Thymus (tissue), 14 donors: Measurements from ENCODE around the gene CCNL1. TPM values are rescaled to one million over a fixed set of nuclear protein-coding genes. Genes with fewer than 3 reads are reported as not detected.
"Not testable (repeated sequence)": the region's sequence is repeated elsewhere in the genome, so short reads cannot be mapped to it uniquely, and the experiment has no call there.

Source experiments
- DNase-seq, 9 donors: peaks; one replicate each; pipeline ENCODE4 v3.0.0-alpha.2; 2013; ENCODE audit warnings: low spot score in 9 of 9, low read depth in 6 of 9, missing footprints in 1 of 9
- H3K27ac ChIP-seq, 2 donors: one replicate each; pipeline ENCODE4 v1.5.1; 2013; ENCODE audit warnings: control low read depth in 1 of 2, low read depth in 1 of 2, low read length in 1 of 2, mild to moderate bottlenecking in 1 of 2, moderate library complexity in 1 of 2
- H3K27me3 ChIP-seq, 2 donors: one replicate each; pipeline ENCODE4 v1.5.1; 2013; ENCODE audit warnings: low read length in 1 of 2; ENCODE audit not compliant: control insufficient read depth in 2 of 2, insufficient read depth in 1 of 2
- H3K36me3 ChIP-seq, 2 donors: one replicate each; pipeline ENCODE4 v1.5.1; 2013; ENCODE audit warnings: low read length in 1 of 2, mild to moderate bottlenecking in 1 of 2, moderate library complexity in 1 of 2; ENCODE audit not compliant: control insufficient read depth in 2 of 2, insufficient read depth in 2 of 2
- H3K4me1 ChIP-seq, 2 donors: one replicate each; pipeline ENCODE4 v1.5.1; 2013; ENCODE audit warnings: low read length in 2 of 2; ENCODE audit not compliant: control insufficient read depth in 2 of 2, insufficient read depth in 2 of 2
- H3K4me3 ChIP-seq, 2 donors: one replicate each; pipeline ENCODE4 v1.5.1; 2013; ENCODE audit warnings: low read length in 2 of 2, control low read depth in 1 of 2, mild to moderate bottlenecking in 1 of 2
- H3K9me3 ChIP-seq, 2 donors: one replicate each; pipeline ENCODE4 v1.5.1; 2013; ENCODE audit warnings: low read length in 1 of 2, mild to moderate bottlenecking in 1 of 2; ENCODE audit not compliant: control insufficient read depth in 2 of 2, insufficient read depth in 1 of 2
- WGBS: extraction: QIAGEN DNeasy Blood & Tissue Kit; methylation state at CpG from one replicate; pipeline ENCODE4 v1.1.7; 2013; 5-methylcytosine and 5-hydroxymethylcytosine counted together
- long read RNA-seq, 10 donors: transcript quantifications; one replicate each; lab custom pipeline, GENCODE V29; 2026
- polyA plus RNA-seq: library from polyadenylated mRNA; stranded (reverse); fragments of 200-250 nt; gene quantifications from one replicate; pipeline ENCODE4 v1.2.3, GENCODE V29; 2013
- total RNA-seq: library from RNA; stranded (reverse); fragments of 120-200 nt; gene quantifications from one replicate; pipeline ENCODE4 v1.2.4, GENCODE V29; 2013
- donor health status: healthy.

CCNL1 gene
- total RNA-seq (247 TPM), polyA plus RNA-seq (248 TPM)
- long read RNA-seq, donor 1, partial matches to known transcripts = 0 of 6 reads
- long read RNA-seq, donor 1, other reads (novel, unspliced or antisense) = 0 of 6 reads
- long read RNA-seq, donor 2, full-length matches to known transcripts = 71 of 102 reads
- long read RNA-seq, donor 2, partial matches to known transcripts = 31 of 102 reads
- long read RNA-seq, donor 2, other reads (novel, unspliced or antisense) = 0 of 102 reads
- long read RNA-seq, donor 3, full-length matches to known transcripts = 72 of 148 reads
- long read RNA-seq, donor 3, partial matches to known transcripts = 76 of 148 reads
- long read RNA-seq, donor 3, other reads (novel, unspliced or antisense) = 0 of 148 reads
- long read RNA-seq, donor 4, full-length matches to known transcripts = 29 of 29 reads
- long read RNA-seq, donor 4, partial matches to known transcripts = 0 of 29 reads
- long read RNA-seq, donor 4, other reads (novel, unspliced or antisense) = 0 of 29 reads
- long read RNA-seq, donor 5, full-length matches to known transcripts = 64 of 94 reads
- long read RNA-seq, donor 5, partial matches to known transcripts = 30 of 94 reads
- long read RNA-seq, donor 5, other reads (novel, unspliced or antisense) = 0 of 94 reads
- long read RNA-seq, donor 6, full-length matches to known transcripts = 39 of 54 reads
- long read RNA-seq, donor 6, partial matches to known transcripts = 15 of 54 reads
- long read RNA-seq, donor 6, other reads (novel, unspliced or antisense) = 0 of 54 reads
- long read RNA-seq, donor 7, full-length matches to known transcripts = 36 of 42 reads
- long read RNA-seq, donor 7, partial matches to known transcripts = 6 of 42 reads
- long read RNA-seq, donor 7, other reads (novel, unspliced or antisense) = 0 of 42 reads
- long read RNA-seq, donor 8, full-length matches to known transcripts = 16 of 16 reads
- long read RNA-seq, donor 8, partial matches to known transcripts = 0 of 16 reads
- long read RNA-seq, donor 8, other reads (novel, unspliced or antisense) = 0 of 16 reads
- long read RNA-seq, donor 9, full-length matches to known transcripts = 28 of 28 reads
- long read RNA-seq, donor 9, partial matches to known transcripts = 0 of 28 reads
- long read RNA-seq, donor 9, other reads (novel, unspliced or antisense) = 0 of 28 reads
- long read RNA-seq, donor 10, full-length matches to known transcripts = 26 of 53 reads
- long read RNA-seq, donor 10, partial matches to known transcripts = 27 of 53 reads
- long read RNA-seq, donor 10, other reads (novel, unspliced or antisense) = 0 of 53 reads

DNA sequence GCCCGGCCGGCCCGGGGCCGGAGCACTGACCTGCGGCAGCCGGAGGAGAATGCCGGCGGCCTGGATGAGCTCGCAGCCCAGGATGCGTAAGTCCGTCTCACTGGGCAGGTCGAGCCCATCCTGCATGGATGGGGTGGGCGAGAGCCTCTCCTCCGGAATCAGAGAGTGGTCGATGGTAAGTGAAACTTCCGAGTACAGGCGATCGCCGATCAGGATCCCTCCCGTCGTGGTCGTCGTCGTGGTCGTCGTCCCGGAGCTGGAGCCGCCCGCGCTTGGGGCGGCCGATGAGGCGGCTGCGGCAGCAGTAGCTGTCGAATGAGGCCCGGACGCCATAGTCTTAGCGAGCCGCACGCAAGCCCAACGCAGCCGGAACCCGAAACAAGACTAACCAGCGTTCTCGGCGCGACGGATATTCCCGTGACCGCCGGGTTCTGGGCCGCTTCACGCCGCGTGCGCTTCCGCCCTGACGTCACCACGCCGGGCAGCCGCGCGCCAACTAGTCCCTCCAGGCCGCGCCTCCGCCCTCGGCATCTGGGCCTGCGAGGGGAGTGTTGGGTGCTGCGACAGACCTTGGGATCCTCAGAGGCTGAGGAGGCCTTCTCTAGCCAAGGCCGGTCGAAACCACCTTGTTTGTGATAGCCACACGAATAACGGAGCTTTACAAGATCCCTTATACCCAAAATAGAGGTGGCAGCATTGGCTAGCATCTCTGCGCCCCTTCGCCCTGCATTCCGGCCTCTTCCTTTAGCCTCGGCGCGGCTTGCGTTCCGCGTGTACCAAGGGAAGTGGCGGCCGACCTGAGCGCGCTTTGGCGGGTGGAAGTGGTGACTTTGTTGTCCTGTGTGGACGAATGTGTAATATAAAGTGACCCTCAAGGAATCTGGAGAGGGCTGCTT is at the start of gene CCNL1:
TSS of gene CCNL1 (minus strand) at position 386 of the 896 bp plus-strand sequence. CDS start at position 333, 53 bp downstream.
- peaks cover 10 to 11% of the 10 kb centered on the region in 2 donors for H3K4me1 ChIP-seq
- peak within 1 kb of the TSS; percentile 86 to 93 for H3K4me3 ChIP-seq
- H3K27ac ChIP-seq = peak within 1 kb of the TSS; percentile 100
- peaks cover 0 to 35% of the 10 kb centered on the region in 2 donors for H3K36me3 ChIP-seq
- under 1% methylated on average over 88 of the region's 88 CpGs for WGBS
- H3K27me3 ChIP-seq = no peaks in the 10 kb centered on the region
- DNase-seq = peak; percentile 85 to 99 (median 97)
- H3K9me3 ChIP-seq = no peaks in the 10 kb centered on the region

- WGBS = 94% methylated on average over 1 of the region's 1 CpG
- H3K27me3 ChIP-seq = no peaks in the 10 kb centered on the region
- no peaks in the 10 kb centered on the region for H3K9me3 ChIP-seq
Observed at GRCh38 chr3:157204880-157205279, 44.9 kb upstream of the CCNL1 start.

GRCh38 chr3:157204431-157204830 is 44.5 kb upstream of the CCNL1 start:
- H3K27me3 ChIP-seq = no peaks in the 10 kb centered on the region
- H3K4me1 ChIP-seq = no peaks in the 10 kb centered on the region
- H3K36me3 ChIP-seq = no peaks in the 10 kb centered on the region
- DNase-seq = peak in 1 of 9 donors; percentile 13
- WGBS = 63% methylated on average over 1 of the region's 1 CpG
- no peak overlapping the region for H3K27ac ChIP-seq
- H3K4me3 ChIP-seq = no peak overlapping the region
- H3K9me3 ChIP-seq = no peaks in the 10 kb centered on the region

More at GRCh38 chr3:157204880-157205279, 44.9 kb upstream of the CCNL1 start:
- no peak overlapping the region for H3K27ac ChIP-seq
- no peaks in the 10 kb centered on the region for H3K36me3 ChIP-seq
- H3K4me1 ChIP-seq = no peaks in the 10 kb centered on the region
- DNase-seq = no peak
- no peak overlapping the region for H3K4me3 ChIP-seq

- 74% methylated on average over 6 of the region's 6 CpGs for WGBS
- peak in 7 of 9 donors; percentile 8 to 58 (median 12) for DNase-seq
Observed at GRCh38 chr3:157201648-157202278, 41.8 kb upstream of the CCNL1 start.

DNA sequence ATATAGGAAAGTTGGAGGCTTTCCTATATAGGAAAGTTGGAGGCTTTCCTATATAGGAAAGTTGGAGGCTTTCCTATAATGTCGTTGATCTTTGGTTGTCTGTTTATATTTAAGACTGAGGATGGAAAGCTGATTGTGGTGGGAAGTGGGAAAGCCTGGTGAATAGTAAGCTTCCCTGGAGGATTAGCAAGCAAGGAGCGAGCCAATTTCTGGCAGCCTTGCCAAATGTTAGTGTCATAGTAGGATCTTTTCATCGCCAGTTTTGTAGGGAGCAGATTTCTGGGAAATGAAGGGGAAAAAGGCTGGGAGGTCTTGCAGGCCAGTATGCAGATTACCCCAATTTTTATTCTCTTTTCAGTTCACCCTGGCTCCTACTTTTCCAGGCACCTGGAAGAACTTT is 39.9 kb upstream of the CCNL1 start:
- Histone ChIP-seq H3K27me3 (no peaks in the 10 kb centered on the region), H3K27ac (no peak overlapping the region), H3K36me3 (no peaks in the 10 kb centered on the region), H3K4me3 (no peak overlapping the region), H3K4me1 (no peaks in the 10 kb centered on the region), H3K9me3 (no peaks in the 10 kb centered on the region)
- no peak for DNase-seq
- WGBS = 91% methylated on average over 3 of the region's 3 CpGs

More at GRCh38 chr3:157201648-157202278, 41.8 kb upstream of the CCNL1 start:
- no peak overlapping the region for H3K27ac ChIP-seq
- H3K36me3 ChIP-seq = no peaks in the 10 kb centered on the region
- no peaks in the 10 kb centered on the region for H3K9me3 ChIP-seq
- H3K4me3 ChIP-seq = no peak overlapping the region
- H3K4me1 ChIP-seq = no peaks in the 10 kb centered on the region
- no peaks in the 10 kb centered on the region for H3K27me3 ChIP-seq

DNA sequence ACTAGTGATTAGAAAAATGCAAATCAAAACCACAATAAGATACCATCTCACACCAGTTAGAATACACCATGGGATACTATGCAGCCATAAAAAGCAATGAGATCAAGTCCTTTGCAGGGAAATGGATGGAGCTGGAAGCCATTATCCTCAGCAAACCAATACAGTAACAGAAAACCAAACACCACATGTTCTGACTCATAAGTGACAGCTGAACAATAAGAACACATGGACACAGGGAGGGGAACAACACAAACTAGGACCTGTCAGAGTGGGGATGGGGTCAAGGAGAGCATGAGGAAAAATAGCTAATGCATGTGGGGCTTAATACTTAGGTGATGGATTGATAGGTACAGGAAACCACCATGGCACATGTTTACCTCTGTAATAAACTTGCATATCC is 36.0 kb upstream of the CCNL1 start:
- H3K9me3 ChIP-seq = no peaks in the 10 kb centered on the region
- H3K27me3 ChIP-seq = no peaks in the 10 kb centered on the region
- no peak for DNase-seq
- no peaks in the 10 kb centered on the region for H3K4me1 ChIP-seq
- no peak overlapping the region for H3K27ac ChIP-seq
- H3K36me3 ChIP-seq = no peaks in the 10 kb centered on the region
- H3K4me3 ChIP-seq = no peak overlapping the region

DNA sequence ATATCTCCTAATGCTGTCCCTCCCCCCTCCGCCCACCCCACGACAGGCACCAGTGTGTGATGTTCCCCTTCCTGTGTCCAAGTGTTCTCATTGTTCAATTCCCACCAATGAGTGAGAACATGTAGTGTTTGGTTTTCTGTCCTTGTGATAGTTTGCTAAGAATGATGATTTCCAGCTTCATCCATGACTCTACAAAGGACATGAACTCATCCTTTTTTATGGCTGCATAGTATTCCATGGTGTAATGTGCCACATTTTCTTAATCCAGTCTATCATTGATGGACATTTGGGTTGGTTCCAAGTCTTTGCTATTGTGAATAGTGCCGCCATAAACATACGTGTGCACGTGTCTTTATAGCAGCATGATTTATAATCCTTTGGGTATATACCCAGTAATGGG is 31.2 kb upstream of the CCNL1 start:
- WGBS = 98% methylated on average over 5 of the region's 5 CpGs
- not testable (repeated sequence) for H3K27ac ChIP-seq, H3K4me1 ChIP-seq, DNase-seq, H3K36me3 ChIP-seq, H3K4me3 ChIP-seq, H3K27me3 ChIP-seq
- peaks cover 4 to 11% of the 10 kb centered on the region in 2 donors for H3K9me3 ChIP-seq
